Measurements from ENCODE around the gene TBC1D7.
A peak's percentile ranks its signal among the peaks of the same experiment; 100 is the strongest.

The TBC1D7 gene

DNA sequence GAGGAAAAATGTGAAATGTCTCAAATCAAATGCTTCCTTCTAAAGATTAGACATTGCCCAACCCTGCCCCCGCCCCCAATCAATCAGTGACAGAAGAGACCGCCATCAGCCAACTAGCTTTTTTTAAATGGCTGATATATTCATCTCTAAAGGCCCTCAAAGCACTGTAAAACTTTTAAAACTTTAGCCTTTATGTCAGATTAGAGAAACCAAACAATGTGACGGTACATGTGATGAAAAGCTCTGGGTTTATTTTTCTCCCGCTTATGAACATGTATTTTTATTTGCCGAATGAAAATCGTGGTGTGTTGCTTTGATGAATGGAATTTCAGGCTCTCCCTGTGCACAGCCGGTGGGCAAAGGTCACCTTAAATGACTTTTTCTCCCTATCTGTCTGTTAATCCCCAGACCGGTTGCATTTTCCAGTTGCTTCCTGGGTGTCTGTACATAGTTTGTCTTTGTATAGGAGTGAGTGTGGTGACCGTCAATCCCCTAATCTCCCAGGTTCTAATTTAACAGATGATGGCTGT is 38.5 kb downstream of the TBC1D7 start:
- DNase-seq = no peak

DNA sequence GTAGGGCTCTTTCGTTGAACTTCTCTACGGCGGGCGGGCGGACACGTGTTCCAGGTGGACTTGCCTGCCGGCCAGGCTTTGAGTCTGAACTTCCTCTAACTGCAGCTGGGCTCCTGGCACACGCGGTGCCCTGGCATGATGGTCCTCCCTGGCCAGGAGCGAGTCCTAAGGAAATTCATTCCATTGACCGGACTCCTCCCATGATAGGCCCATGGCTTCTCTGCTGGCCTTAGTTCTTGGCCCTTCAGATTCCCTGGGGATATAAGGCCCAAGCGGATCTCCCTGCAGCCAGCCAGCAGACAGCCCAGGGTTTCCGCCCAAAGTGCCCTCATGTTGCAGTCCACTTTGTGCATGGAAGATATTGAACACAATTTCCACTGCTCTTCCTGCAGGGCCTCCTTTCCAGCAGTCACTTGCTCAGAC is 39.4 kb downstream of the TBC1D7 start:
- no peak for DNase-seq

DNA sequence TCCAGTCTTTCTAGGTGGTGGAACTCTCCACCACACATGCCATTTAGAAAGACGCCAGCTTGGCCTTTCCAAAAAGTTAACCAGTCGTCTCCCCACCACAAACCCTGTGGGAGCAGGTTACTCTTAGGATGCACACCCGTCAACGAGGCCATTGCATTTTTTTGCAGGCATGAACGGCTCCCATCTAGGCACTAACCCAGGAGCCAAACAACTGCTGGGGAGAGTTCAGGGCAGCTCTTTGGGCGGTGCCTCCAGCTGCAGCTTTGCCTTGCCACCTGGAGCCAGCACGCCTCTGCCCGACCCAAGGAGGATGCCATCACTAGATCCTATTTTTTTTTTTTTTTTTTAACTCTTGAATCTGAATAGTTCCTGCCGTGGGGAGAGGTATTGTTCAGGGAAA is 39.9 kb downstream of the TBC1D7 start:
- no peak for DNase-seq

DNA sequence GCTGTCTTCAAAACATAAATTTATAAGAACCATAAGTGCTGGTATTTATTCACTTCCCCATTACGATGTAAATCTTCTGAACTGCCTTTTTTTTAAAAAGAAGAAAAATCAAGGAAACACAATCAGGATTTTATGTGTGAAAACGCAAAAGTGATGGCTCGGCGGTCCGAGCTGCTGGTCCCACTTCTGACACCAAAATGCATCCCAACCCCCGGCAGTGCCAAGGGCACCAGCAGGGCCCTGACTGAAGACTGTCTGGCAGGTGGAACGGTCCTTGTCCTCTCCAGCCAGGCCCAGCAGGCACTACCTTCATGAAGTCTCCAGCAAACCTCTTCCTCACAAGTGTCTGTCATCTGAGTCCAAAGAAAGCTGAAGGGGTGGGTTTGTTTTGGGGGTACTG is 41.2 kb downstream of the TBC1D7 start:
- DNase-seq = no peak

DNA sequence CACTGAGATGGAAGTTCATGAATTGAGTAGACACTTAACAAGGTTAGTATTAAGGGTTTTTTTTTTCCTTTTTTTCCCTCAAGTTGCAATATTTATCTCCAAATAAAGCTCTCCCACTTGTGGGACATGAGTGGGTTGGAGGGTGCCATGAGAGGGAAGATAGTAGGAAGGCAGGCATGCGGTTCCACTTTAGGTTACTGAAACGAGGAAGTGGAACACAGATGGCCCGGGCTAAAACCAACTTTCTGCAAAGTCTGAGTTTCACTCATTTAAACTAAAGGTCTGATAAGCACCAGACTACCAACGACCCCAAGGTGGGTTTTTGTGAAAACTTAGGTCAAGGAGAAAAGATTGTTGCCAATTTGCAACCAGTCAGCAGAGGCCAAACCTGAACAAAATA is 42.2 kb downstream of the TBC1D7 start:
- DNase-seq = no peak

- no peak for DNase-seq
Measured at GRCh38 chr6:13285705-13286104, 42.6 kb downstream of the TBC1D7 start.

- peak; percentile 44 for DNase-seq
Measured at GRCh38 chr6:13284646-13285045, 43.7 kb downstream of the TBC1D7 start.

- peak; percentile 12 for DNase-seq
Measured at GRCh38 chr6:13283331-13283730, 45.0 kb downstream of the TBC1D7 start.

DNA sequence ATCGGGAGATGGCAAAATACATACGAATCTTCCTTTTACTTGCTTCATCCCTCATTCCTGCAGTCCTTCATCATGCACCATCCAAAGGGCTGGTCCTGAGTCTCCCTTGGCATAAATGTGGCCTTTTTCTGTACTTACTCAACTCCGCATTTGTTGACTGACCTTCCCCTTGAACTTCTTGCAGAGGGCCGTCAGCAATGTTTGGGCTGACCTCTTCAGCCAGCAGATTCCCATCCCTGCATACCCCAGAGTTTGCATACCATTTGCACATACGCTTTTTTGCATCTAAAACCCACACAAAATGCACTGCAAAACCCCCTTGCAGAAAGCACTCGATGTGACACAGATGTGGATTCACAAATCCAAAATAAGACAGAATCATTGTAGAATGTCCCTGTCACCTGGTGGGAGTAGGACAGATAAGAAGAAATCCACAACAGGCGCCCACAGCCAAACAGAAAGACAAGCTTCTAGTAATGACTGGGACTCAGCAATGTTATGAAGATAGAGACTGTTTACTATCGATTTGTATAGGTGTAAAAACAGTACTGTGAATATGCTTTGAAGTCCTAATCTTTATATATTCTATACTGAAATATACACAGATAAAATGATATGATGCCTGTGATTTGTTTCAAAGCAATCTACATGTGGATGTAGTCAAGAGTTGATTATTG is 45.8 kb downstream of the TBC1D7 start:
- DNase-seq = no peak

GRCh38 chr6:13281686-13282085 is 46.7 kb downstream of the TBC1D7 start:
- no peak for DNase-seq

DNA sequence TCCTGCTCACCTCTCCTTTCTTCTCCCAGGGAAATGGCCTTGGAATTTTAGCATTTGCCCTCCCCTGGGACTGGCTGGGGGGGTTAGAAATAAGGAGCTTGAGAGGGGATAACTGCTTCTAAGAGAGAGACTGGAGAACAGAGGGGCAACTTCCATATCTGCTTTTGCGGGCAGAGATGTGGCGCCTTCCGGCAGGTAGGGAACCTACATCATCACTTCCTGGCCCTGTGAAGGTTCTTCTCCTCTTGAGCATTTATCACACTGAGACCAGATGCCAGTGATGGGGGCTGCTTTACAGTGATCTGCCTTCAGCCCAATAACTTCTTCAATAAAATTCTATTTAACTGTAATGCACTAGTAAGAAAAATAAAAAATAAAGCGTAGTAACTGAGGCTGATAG is 48.1 kb downstream of the TBC1D7 start:
- no peak for DNase-seq

DNA sequence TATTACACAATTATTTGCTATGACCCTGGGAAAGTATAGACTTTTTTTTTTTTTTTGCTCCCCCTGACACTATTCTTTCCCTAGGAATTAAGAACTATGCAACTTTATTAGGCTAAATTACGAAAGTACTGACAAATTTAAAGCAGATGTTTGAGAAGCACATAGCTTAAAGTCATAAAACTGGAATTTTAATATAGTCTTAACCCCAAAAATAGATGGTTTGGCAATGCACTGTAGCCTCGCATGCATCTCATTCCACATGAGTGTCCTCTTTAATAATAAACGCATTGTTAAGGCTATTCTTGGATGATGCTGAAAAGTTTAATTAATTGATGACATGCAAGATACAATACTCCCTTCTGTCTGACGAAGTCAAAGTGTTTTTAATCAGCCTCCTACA is 49.3 kb downstream of the TBC1D7 start:
- no peak for DNase-seq

GRCh38 chr6:13278164-13278563 is 50.2 kb downstream of the TBC1D7 start:
- no peak for DNase-seq

GRCh38 chr6:13277231-13277630 is 51.1 kb downstream of the TBC1D7 start:
- DNase-seq = no peak

DNA sequence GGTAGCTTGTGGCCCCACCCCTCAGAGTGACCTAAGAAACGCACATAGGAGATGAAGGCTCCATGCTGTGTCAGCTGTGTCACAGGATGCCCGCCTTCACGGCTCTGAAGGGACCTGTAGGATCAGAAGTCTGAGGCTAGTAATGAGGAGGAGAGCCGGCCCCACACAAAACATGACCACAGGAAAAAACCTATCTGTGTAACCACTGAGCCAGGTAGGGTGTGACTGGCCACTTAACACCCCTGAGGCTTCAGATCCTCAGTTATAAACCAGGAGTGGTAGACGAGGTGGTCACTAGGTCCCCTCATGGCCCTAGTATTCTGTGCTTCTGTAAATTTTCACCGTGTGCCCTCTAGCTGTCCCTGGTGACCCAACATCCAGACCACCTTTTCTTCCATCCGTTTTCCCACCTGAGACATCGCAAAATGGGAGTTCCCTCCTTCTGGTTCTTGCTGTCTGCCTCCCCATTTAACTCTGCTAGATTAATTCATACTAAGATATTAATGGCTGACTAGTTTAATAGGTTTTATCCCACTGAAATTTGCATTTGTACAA is 52.8 kb downstream of the TBC1D7 start:
- no peak for DNase-seq

DNA sequence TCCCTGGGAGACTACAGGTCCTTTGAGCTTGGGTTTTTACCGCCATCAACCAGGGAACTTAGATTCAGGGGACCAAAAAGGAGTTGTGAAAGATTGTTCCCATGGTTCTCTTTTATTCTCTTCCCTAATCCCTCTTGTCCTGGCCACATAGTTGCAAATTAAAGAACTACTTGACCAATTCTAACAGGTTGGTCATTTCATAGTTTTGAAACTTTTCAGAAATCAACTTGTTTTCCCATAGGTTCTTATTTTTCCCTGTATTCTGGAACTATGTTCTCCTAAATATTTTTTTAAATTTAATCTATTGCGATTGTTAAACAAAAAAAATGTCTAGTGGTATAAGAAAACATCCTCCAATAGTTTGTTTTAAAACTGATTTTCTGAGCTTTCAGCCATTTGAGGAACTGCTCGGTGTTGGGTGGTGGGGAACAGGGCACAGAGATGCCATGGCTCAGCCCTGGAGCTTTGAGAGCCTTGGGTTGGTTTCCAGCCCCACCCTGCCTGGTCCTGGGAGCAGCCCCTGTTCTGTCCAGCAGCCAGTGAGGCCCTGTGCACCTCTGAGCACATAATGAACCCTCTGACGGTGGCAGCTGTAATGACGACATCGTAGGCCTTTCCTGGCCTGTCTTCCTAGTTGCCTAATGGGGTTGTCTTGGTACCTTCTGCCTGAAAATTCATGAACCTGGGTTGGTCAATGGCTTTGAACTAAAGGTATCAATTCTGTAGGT is 53.5 kb downstream of the TBC1D7 start:
- no peak for DNase-seq

GRCh38 chr6:13273931-13274706 is 54.2 kb downstream of the TBC1D7 start:
- DNase-seq = no peak

GRCh38 chr6:13273202-13273930 is 55.0 kb downstream of the TBC1D7 start:
- DNase-seq = no peak

DNA sequence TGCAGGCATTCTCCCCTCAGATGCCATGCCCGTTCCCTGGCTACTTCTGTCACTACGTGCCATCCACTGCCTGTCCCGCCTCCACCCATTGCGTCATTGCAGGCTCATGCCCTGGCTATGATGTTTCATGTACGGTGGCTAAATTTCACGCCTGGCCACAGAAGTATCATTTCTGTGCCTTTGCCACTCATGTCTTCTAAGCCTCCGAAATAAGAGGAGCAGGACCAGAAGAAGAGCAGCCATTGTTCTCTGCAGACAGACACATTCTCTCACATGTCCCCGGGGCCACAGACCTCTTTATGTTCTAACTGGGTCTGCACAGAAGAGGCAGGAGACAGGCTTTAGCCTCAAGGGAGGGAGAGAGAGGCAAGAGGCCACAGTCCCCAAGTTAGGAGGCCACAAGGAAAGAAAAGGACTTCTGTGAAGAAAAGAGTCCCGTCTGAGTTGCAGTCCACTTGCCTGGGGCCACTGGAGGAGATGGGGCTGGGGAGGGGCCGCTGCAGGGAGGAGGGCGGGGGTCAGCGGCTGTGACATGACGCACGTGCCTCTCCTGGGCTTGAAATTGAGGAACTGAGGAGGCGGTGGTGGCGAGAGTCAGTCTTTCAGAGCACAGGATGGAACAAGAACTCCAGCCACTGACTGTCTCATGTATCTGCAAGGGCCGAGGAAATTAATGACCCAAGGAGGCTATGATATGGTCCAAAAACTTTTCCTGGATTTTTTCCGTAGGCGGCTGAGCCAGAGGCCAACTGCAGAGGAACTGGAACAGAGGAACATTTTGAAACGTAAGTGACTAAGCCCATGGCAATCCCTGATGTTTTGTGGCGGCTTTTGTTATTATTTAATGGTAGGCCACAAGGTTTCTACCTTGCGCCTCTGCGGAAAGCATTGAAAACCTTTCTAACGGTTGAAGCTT is 55.9 kb downstream of the TBC1D7 start:
- no peak for DNase-seq

DNA sequence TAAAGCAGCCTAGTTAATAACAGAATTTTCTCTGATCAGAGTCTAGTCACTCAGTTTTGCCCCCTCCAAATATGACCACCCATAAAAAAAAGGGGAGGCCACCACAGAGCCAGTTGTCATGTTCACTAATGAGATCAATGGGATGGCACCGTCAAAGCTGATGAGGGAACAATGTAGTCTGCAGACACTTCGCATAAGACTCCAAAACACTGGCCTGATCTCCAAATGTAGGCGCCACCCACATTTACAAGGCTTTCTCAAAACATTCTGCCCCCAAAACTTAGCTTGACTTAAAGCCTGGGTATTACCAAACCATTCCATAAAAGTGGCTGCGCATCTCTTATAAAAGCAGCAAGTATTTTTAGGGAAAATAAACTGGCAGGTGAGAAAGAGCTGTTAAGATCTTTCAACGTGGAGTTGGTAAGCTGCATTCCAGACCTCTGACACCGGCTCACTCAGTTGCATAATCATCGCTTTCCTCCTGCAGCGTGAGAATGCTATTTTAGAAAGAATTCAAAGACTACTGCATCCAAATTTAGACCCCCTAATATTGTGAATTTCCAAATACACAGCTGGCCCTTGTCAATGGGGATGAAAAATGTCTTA is 59.3 kb downstream of the TBC1D7 start:
- no peak for DNase-seq

- no peak for DNase-seq
Measured at GRCh38 chr6:13267142-13267651, 61.1 kb downstream of the TBC1D7 start.

Data from right forelimb (tissue), 1 donor.